ENCODE results near the gene YJU2.

GRCh38 chr19:4278010-4278409, 31.1 kb downstream of the YJU2 start:
- TF ChIP-seq GABPA (IDR thresholded peaks at IDR 0.05; ENCODE audit: low read depth) (no peak), EZH2phosphoT487 (IDR thresholded peaks at IDR 0.05; ENCODE audit: borderline replicate concordance, low read depth) (no peak), TAF1 (IDR thresholded peaks at IDR 0.05; ENCODE audit: borderline replicate concordance, low read depth, low read length) (no peak), RXRA (IDR thresholded peaks at IDR 0.05; ENCODE audit: borderline replicate concordance, low read depth) (no peak), FOXM1 (IDR thresholded peaks at IDR 0.05; ENCODE audit: low read depth) (no peak), MXI1 (IDR thresholded peaks at IDR 0.05; ENCODE audit: low read depth, low read length) (no peak)
- TF ChIP-seq, protein P1, sequence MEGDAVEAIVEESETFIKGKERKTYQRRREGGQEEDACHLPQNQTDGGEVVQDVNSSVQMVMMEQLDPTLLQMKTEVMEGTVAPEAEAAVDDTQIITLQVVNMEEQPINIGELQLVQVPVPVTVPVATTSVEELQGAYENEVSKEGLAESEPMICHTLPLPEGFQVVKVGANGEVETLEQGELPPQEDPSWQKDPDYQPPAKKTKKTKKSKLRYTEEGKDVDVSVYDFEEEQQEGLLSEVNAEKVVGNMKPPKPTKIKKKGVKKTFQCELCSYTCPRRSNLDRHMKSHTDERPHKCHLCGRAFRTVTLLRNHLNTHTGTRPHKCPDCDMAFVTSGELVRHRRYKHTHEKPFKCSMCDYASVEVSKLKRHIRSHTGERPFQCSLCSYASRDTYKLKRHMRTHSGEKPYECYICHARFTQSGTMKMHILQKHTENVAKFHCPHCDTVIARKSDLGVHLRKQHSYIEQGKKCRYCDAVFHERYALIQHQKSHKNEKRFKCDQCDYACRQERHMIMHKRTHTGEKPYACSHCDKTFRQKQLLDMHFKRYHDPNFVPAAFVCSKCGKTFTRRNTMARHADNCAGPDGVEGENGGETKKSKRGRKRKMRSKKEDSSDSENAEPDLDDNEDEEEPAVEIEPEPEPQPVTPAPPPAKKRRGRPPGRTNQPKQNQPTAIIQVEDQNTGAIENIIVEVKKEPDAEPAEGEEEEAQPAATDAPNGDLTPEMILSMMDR (IDR thresholded peaks at IDR 0.05): no peak
- TF ChIP-seq, protein P2, sequence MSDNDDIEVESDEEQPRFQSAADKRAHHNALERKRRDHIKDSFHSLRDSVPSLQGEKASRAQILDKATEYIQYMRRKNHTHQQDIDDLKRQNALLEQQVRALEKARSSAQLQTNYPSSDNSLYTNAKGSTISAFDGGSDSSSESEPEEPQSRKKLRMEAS (IDR thresholded peaks at IDR 0.05; ENCODE audit: low read depth): no peak

Data from SK-N-SH (cell line).